CD4-positive, alpha-beta T cell (primary cell): Measurements from ENCODE around the gene DAPK1. TPM values are rescaled to one million over a fixed set of nuclear protein-coding genes. Genes with fewer than 3 reads are reported as not detected.

ENCODE experiments used
- ATAC-seq: fragments of 200-7000 bp; cut with Tn5 transposase; one replicate; pipeline ENCODE4 v1.10.0; 2022; ENCODE audit warnings: mild to moderate bottlenecking; ENCODE audit not compliant: poor library complexity
- CTCF ChIA-PET: fragments of 350-600 bp; sonication (Branson Sonifier 250); formaldehyde crosslinking; loops from one replicate; lab custom pipeline; 2021; ENCODE audit warnings: antibody characterized with exemption, inconsistent platforms; lab: Charles Lee
- POLR2A ChIA-PET: fragments of 350-600 bp; sonication (Branson Sonifier 250); formaldehyde crosslinking; loops from one replicate; lab custom pipeline; 2021; ENCODE audit warnings: antibody characterized with exemption, inconsistent platforms; lab: Charles Lee
- DNase-seq, 14 experiments: peaks; one replicate each; pipeline ENCODE4 v3.0.0-alpha.2; 2013 to 2020; ENCODE audit warnings: mixed read lengths in 2 of 14
- H3K27ac ChIP-seq, 2 donors: one replicate each; pipeline versions ENCODE4 v1.5.1 to v1.7.0; 2013; ENCODE audit warnings: low read length in 2 of 2, low read depth in 1 of 2, mild to moderate bottlenecking in 1 of 2
- H3K27me3 ChIP-seq, 2 experiments: 1 replicate in 1 of 2; 2 replicates in 1 of 2; pipeline versions ENCODE4 v1.6.1 to v1.7.0; 2013; ENCODE audit warnings: low read length in 2 of 2, control low read depth in 1 of 2, mild to moderate bottlenecking in 1 of 2, moderate library complexity in 1 of 2; ENCODE audit not compliant: insufficient read depth in 2 of 2, control insufficient read depth in 1 of 2
- H3K36me3 ChIP-seq: one replicate; pipeline ENCODE4 v1.6.1; 2013; ENCODE audit warnings: low read length, control low read depth; ENCODE audit not compliant: insufficient read depth
- H3K4me1 ChIP-seq: one replicate; pipeline ENCODE4 v1.6.1; 2013; ENCODE audit warnings: low read length, control low read depth; ENCODE audit not compliant: insufficient read depth
- H3K4me3 ChIP-seq: one replicate; pipeline ENCODE4 v1.5.1; 2013; ENCODE audit warnings: mild to moderate bottlenecking, low read length, moderate library complexity
- H3K9me3 ChIP-seq, 2 experiments: 1 replicate in 1 of 2; 2 replicates in 1 of 2; pipeline versions ENCODE4 v1.6.1 to v1.7.0; 2013; ENCODE audit warnings: low read length in 2 of 2, mild to moderate bottlenecking in 2 of 2, control low read depth in 1 of 2, moderate library complexity in 1 of 2; ENCODE audit not compliant: control insufficient read depth in 1 of 2, insufficient read depth in 1 of 2
- H3K27ac Mint-ChIP-seq: one replicate; pipeline ENCODE4 v1.8.0; 2020; ENCODE audit warnings: mixed read lengths
- H3K27me3 Mint-ChIP-seq: one replicate; pipeline ENCODE4 v1.8.0; 2021; ENCODE audit warnings: mixed read lengths
- H3K36me3 Mint-ChIP-seq: one replicate; pipeline ENCODE4 v1.8.0; 2021; ENCODE audit warnings: low read depth, mixed read lengths
- H3K4me1 Mint-ChIP-seq: one replicate; pipeline ENCODE4 v1.8.0; 2021; ENCODE audit warnings: low read depth, mixed read lengths
- H3K4me3 Mint-ChIP-seq: one replicate; pipeline ENCODE4 v1.8.0; 2020; ENCODE audit warnings: mild to moderate bottlenecking, mixed read lengths
- H3K9me3 Mint-ChIP-seq: one replicate; pipeline ENCODE4 v1.8.0; 2020; ENCODE audit warnings: mixed read lengths
- intact Hi-C, 2 experiments: fragments of 100-400 bp; cut with DNase I in 1 of 2; cut with micrococcal nuclease in 1 of 2; formaldehyde crosslinking; loops; one replicate each; pipeline versions ENCODE4 v1.15.1 to v1.9.0; 2023 to 2025; cut with DNase I, micrococcal nuclease
- total RNA-seq, 174 experiments: library from RNA in 2 of 174; stranded (reverse) in 2 of 174; gene quantifications; one replicate each; pipeline ENCODE4 v1.2.3 and lab custom pipeline; 2021 to 2026
- TF ChIP-seq, protein P1 (sequence below): fragments of 200-600 bp; IDR thresholded peaks from one replicate; pipeline ENCODE4 v1.8.0; 2022; ENCODE audit warnings: antibody characterized with exemption, mild to moderate bottlenecking

DAPK1 gene
- total RNA-seq, 2 experiments from 2014 or later, result 2.7 TPM

DNA sequence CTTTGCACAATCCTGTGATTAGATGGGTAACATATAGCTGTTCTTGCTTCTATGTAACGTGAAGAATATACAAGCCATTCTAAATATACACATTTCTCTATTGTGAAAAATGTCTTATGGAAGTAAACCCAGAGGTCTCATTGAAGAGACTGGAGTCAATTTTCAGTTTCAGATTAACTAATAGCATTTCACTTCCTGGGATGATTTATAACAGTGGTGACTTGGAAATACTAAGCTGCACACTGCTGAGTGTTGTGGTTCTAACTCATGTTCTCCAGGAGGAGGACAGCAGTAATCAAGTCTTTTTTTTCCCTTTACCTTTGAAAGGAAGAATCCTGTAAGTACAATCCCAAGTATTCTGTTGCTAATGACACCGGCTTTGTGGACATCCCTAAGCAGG, 231.6 kb downstream of the DAPK1 start:
- no peaks in the 10 kb centered on the region for H3K27me3 Mint-ChIP-seq
- intact Hi-C loops, result loop anchor here in 1 of 2 experiments (5.0 kb wide), 1 partner anchor 248 kb away; no protein-coding TSS in a partner anchor
- ATAC-seq, result no peak

DNA sequence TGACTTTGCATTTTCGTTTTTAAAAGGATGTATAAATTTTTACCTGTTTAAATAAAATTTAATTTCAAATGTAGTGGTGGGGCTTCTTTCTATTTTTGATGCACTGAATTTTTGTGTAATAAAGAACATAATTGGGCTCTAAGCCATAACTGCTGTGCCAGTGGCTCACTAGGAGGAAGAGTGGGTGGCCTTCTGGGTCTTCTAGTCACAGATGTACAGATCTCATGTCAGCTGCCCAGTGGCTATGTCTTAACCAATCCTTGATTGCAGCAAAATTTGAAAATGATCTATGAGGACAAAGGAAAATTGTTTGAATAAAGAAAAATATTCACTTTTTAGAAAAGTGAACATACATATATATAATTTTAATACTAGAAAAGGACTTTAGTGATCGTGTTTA, 233.7 kb downstream of the DAPK1 start:
- H3K4me3 ChIP-seq, result no peak overlapping the region
- TF ChIP-seq, protein P1, sequence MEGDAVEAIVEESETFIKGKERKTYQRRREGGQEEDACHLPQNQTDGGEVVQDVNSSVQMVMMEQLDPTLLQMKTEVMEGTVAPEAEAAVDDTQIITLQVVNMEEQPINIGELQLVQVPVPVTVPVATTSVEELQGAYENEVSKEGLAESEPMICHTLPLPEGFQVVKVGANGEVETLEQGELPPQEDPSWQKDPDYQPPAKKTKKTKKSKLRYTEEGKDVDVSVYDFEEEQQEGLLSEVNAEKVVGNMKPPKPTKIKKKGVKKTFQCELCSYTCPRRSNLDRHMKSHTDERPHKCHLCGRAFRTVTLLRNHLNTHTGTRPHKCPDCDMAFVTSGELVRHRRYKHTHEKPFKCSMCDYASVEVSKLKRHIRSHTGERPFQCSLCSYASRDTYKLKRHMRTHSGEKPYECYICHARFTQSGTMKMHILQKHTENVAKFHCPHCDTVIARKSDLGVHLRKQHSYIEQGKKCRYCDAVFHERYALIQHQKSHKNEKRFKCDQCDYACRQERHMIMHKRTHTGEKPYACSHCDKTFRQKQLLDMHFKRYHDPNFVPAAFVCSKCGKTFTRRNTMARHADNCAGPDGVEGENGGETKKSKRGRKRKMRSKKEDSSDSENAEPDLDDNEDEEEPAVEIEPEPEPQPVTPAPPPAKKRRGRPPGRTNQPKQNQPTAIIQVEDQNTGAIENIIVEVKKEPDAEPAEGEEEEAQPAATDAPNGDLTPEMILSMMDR, result no peak
- no peak for ATAC-seq
- DNase-seq, result no peak
- H3K9me3 ChIP-seq, result peaks cover 0 to 4% of the 10 kb centered on the region in 2 experiments
- H3K4me1 ChIP-seq, result peaks cover 19% of the 10 kb centered on the region
- Mint-ChIP-seq H3K27ac (no peak overlapping the region), H3K4me3 (no peak overlapping the region), H3K4me1 (peaks cover 42% of the 10 kb centered on the region), H3K9me3 (no peaks in the 10 kb centered on the region), H3K27me3 (no peaks in the 10 kb centered on the region), H3K36me3 (peaks cover 44% of the 10 kb centered on the region)
- H3K27me3 ChIP-seq, result no peaks in the 10 kb centered on the region
- intact Hi-C loops, result no loop called here
- H3K36me3 ChIP-seq, result peaks cover 4% of the 10 kb centered on the region
- ChIA-PET CTCF (no interaction called here), POLR2A (no interaction called here)
- H3K27ac ChIP-seq, result no peak overlapping the region

More for the DNA sequence above, 231.6 kb downstream of the DAPK1 start:
- Histone ChIP-seq H3K4me3 (no peak overlapping the region), H3K27ac (no peak overlapping the region), H3K36me3 (peaks cover 4% of the 10 kb centered on the region), H3K9me3 (peaks cover 0 to 11% of the 10 kb centered on the region in 2 experiments), H3K4me1 (peaks cover 29% of the 10 kb centered on the region), H3K27me3 (peaks cover 0 to 3% of the 10 kb centered on the region in 2 experiments)
- Mint-ChIP-seq H3K36me3 (peaks cover 49% of the 10 kb centered on the region), H3K4me3 (peak overlapping the region; percentile 63), H3K4me1 (peaks cover 59% of the 10 kb centered on the region), H3K9me3 (no peaks in the 10 kb centered on the region), H3K27ac (peak overlapping the region; percentile 40)
- no peak for DNase-seq
- POLR2A ChIA-PET, result no interaction called here
- CTCF ChIA-PET, result interaction anchor here (1.6 kb wide), 1 partner anchor 16 kb away, joined by 3 read pairs; no protein-coding TSS in a partner anchor
- TF ChIP-seq, protein P1, result no peak

DNA sequence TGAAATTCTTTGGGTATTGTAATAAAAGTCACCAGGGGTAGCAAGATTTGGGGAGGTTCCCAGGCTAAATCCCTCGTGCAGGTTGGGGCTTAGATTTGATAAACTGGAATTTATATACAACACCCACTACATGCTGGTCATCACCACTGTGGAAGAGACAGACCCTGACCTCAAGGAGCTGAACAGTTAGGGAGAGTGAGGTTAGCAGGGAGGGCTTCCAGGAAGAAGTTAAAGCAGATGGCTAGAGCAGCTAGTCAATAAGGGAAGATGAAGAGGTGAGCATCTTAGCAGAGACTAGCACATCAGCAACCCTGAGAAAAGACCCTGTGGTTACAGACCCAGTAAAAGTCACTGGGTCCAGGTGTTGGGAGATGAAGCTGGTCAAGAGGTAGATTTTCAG, 234.7 kb downstream of the DAPK1 start:
- ChIA-PET POLR2A (no interaction called here), CTCF (no interaction called here)
- Histone ChIP-seq H3K27ac (no peak overlapping the region), H3K4me3 (no peak overlapping the region), H3K4me1 (peaks cover 9% of the 10 kb centered on the region), H3K27me3 (no peaks in the 10 kb centered on the region), H3K9me3 (no peaks in the 10 kb centered on the region), H3K36me3 (peaks cover 4% of the 10 kb centered on the region)
- TF ChIP-seq, protein P1, result no peak
- Mint-ChIP-seq H3K36me3 (peaks cover 44% of the 10 kb centered on the region), H3K4me3 (no peak overlapping the region), H3K4me1 (peaks cover 34% of the 10 kb centered on the region), H3K27me3 (no peaks in the 10 kb centered on the region), H3K27ac (no peak overlapping the region), H3K9me3 (no peaks in the 10 kb centered on the region)
- intact Hi-C loops, result no loop called here
- DNase-seq (no peak), ATAC-seq (no peak)
